AG04449 (cell line): ENCODE measurements around the gene STX12.
"Not testable (repeated sequence)": the region's sequence is repeated elsewhere in the genome, so short reads cannot be mapped to it uniquely, and the experiment has no call there.

Source experiments
- CTCF ChIA-PET: fragments of 350-600 bp; formaldehyde crosslinking; extraction: SDS; loops from one replicate; lab custom pipeline; 2021; ENCODE audit warnings: antibody characterized with exemption; lab: Yijun Ruan, JAX
- POLR2A ChIA-PET: fragments of 400-600, 350-600 bp; formaldehyde crosslinking; extraction: SDS; loops from one replicate; lab custom pipeline; 2020; ENCODE audit warnings: antibody characterized with exemption, inconsistent platforms; lab: Yijun Ruan, JAX
- DNase-seq: peaks from one replicate; pipeline ENCODE4 v3.0.0-alpha.2; 2010; ENCODE audit warnings: low read depth, low spot score
- H3K4me3 ChIP-seq: 2 replicates; pipeline ENCODE4 v1.5.1; 2011; ENCODE audit warnings: low read depth, mild to moderate bottlenecking, control low read depth, low read length
- CTCF ChIP-seq: IDR thresholded peaks from one replicate; pipeline ENCODE4 v1.5.1; 2011; ENCODE audit warnings: mild to moderate bottlenecking, moderate library complexity, low read length, control low read depth, inconsistent platforms; ENCODE audit not compliant: insufficient read depth; ENCODE audit errors: missing control alignments

The STX12 gene

GRCh38 chr1:27816921-27817630 lies 44.1 kb downstream of the STX12 start:
- CTCF ChIA-PET = interaction anchor here (0.9 to 1.3 kb wide), 2 partner anchors 13 to 92 kb away, joined by 3 to 5 read pairs; partner anchors contain the start of genes FAM76A and PPP1R8
- no peak for TF ChIP-seq CTCF
- H3K4me3 ChIP-seq = no peak overlapping the region
- DNase-seq = peak; percentile 69
- POLR2A ChIA-PET = no interaction called here

- DNase-seq = no peak
- POLR2A ChIA-PET = no interaction called here
- CTCF ChIA-PET = no interaction called here
- H3K4me3 ChIP-seq = no peak overlapping the region
- no peak for TF ChIP-seq CTCF
Measured at GRCh38 chr1:27821761-27822315, 48.8 kb downstream of the STX12 start.

GRCh38 chr1:27823784-27824183 lies 50.8 kb downstream of the STX12 start:
- CTCF ChIA-PET = no interaction called here
- no peak for DNase-seq
- no peak overlapping the region for H3K4me3 ChIP-seq
- POLR2A ChIA-PET = no interaction called here
- no peak for TF ChIP-seq CTCF

- TF ChIP-seq CTCF = no peak
- H3K4me3 ChIP-seq = no peak overlapping the region
- DNase-seq = no peak
- CTCF ChIA-PET = no interaction called here
- POLR2A ChIA-PET = no interaction called here
Measured at GRCh38 chr1:27824411-27824810, 51.4 kb downstream of the STX12 start.

- DNase-seq, POLR2A ChIA-PET, H3K4me3 ChIP-seq: not testable (repeated sequence)
- CTCF ChIA-PET = interaction anchor here (1.2 to 1.6 kb wide), 3 partner anchors 11 to 27 kb away, joined by 3 to 5 read pairs (median 4); no protein-coding TSS in a partner anchor
Measured at GRCh38 chr1:27829339-27829960, 56.4 kb downstream of the STX12 start.

GRCh38 chr1:27830621-27831440 lies 57.8 kb downstream of the STX12 start, which contains the start of gene PPP1R8:
Gene PPP1R8, plus strand, starts transcription at chr1:27830782. Its CDS starts 54 bp downstream, at chr1:27830836.
- CTCF ChIA-PET = interaction anchor here (0.9 to 1.6 kb wide), 6 partner anchors 10 to 162 kb away, joined by 3 to 6 read pairs (median 4); partner anchors contain the start of gene FAM76A
- POLR2A ChIA-PET = interaction anchor here (0.7 to 1.5 kb wide), 7 partner anchors 11 to 677 kb away, joined by 3 to 9 read pairs (median 3); partner anchors contain the start of genes IFI6 and STX12
- H3K4me3 ChIP-seq = peak within 1 kb of the TSS; percentile 97
- TF ChIP-seq CTCF = no peak
- DNase-seq = peak; percentile 70
